ENCODE data around the gene TUBE1.
"Not testable (repeated sequence)": the region's sequence is repeated elsewhere in the genome, so short reads cannot be mapped to it uniquely, and the experiment has no call there.

The TUBE1 gene

GRCh38 chr6:112061605-112062004 lies 25.7 kb downstream of the TUBE1 start:
- no peak for DNase-seq

GRCh38 chr6:112058243-112059032 lies 28.8 kb downstream of the TUBE1 start:
- no peak for DNase-seq

- DNase-seq: no peak
These were observed 32.6 kb downstream of the TUBE1 start for GRCh38 chr6:112054555-112055190.

- no peak for DNase-seq
These were observed 33.3 kb downstream of the TUBE1 start, which contains the start of gene CCN6 for GRCh38 chr6:112054001-112054400. Gene CCN6, plus strand, starts transcription at chr6:112054104. Its CDS starts 254 bp downstream, at chr6:112054358.

- DNase-seq: not testable (repeated sequence)
These were observed 36.0 kb downstream of the TUBE1 start for GRCh38 chr6:112051251-112051740.

- no peak for DNase-seq
These were observed 36.9 kb downstream of the TUBE1 start for GRCh38 chr6:112050429-112050828.

- DNase-seq: no peak
These were observed 37.3 kb downstream of the TUBE1 start for GRCh38 chr6:112049996-112050395.

- DNase-seq: no peak
These were observed 38.1 kb downstream of the TUBE1 start for GRCh38 chr6:112049026-112049799.

GRCh38 chr6:112047523-112047922 lies 39.8 kb downstream of the TUBE1 start:
- DNase-seq: not testable (repeated sequence)

- DNase-seq: no peak
These were observed 42.4 kb downstream of the TUBE1 start for GRCh38 chr6:112044856-112045255.

GRCh38 chr6:112044196-112044595 lies 43.1 kb downstream of the TUBE1 start:
- DNase-seq: no peak

GRCh38 chr6:112043032-112044007 lies 44.0 kb downstream of the TUBE1 start:
- DNase-seq: peak; percentile 88

GRCh38 chr6:112041535-112041934 lies 45.7 kb downstream of the TUBE1 start:
- no peak for DNase-seq

- DNase-seq: no peak
These were observed 46.3 kb downstream of the TUBE1 start for GRCh38 chr6:112040956-112041355.

GRCh38 chr6:112039431-112039770 lies 47.9 kb downstream of the TUBE1 start:
- no peak for DNase-seq

- DNase-seq: no peak
These were observed 48.4 kb downstream of the TUBE1 start for GRCh38 chr6:112038756-112039430.

GRCh38 chr6:112038268-112038667 lies 49.0 kb downstream of the TUBE1 start:
- no peak for DNase-seq

- no peak for DNase-seq
These were observed 49.5 kb downstream of the TUBE1 start for GRCh38 chr6:112037783-112038216.

- no peak for DNase-seq
These were observed 51.1 kb downstream of the TUBE1 start for GRCh38 chr6:112036088-112036637.

GRCh38 chr6:112034616-112034995 lies 52.7 kb downstream of the TUBE1 start:
- no peak for DNase-seq
